ENCODE data around the gene ACVR1B. TPM values are rescaled to one million over a fixed set of nuclear protein-coding genes. Genes with fewer than 3 reads are reported as not detected.
A peak's percentile ranks its signal among the peaks of the same experiment; 100 is the strongest.

The ACVR1B gene
- total RNA-seq, 1 donor from 2014 or later, result 34.9 TPM

GRCh38 chr12:52020539-52021336 lies 69.2 kb downstream of the ACVR1B start:
- no peak for DNase-seq
- H3K9me3 ChIP-seq, result no peaks in the 10 kb centered on the region
- peak; percentile 66 for TF ChIP-seq CTCF (IDR thresholded peaks at IDR 0.05)
- H3K27ac ChIP-seq, result no peak overlapping the region
- H3K27me3 ChIP-seq (ENCODE audit: low read depth), result no peaks in the 10 kb centered on the region
- peaks cover 40% of the 10 kb centered on the region for H3K4me1 ChIP-seq
- intact Hi-C loops (cut with DNase I), result no loop called here
- no peak overlapping the region for H3K4me3 ChIP-seq
- H3K36me3 ChIP-seq, result peaks cover 1% of the 10 kb centered on the region
- peak; percentile 17 to 24 for ATAC-seq

- H3K9me3 ChIP-seq, result no peaks in the 10 kb centered on the region
- H3K27ac ChIP-seq, result peak overlapping the region; percentile 39
- peak overlapping the region; percentile 63 for H3K4me3 ChIP-seq
- peaks cover 49% of the 10 kb centered on the region for H3K4me1 ChIP-seq
- intact Hi-C loops (cut with DNase I), result no loop called here
- DNase-seq (no peak), ATAC-seq (peak; percentile 1 to 4)
- H3K36me3 ChIP-seq, result no peaks in the 10 kb centered on the region
- no peaks in the 10 kb centered on the region for H3K27me3 ChIP-seq (ENCODE audit: low read depth)
- TF ChIP-seq CTCF (IDR thresholded peaks at IDR 0.05), result no peak
Measured at GRCh38 chr12:52022841-52023181, 71.3 kb downstream of the ACVR1B start.

GRCh38 chr12:52023182-52023975 lies 71.9 kb downstream of the ACVR1B start:
- H3K4me1 ChIP-seq, result peaks cover 49% of the 10 kb centered on the region
- H3K27me3 ChIP-seq (ENCODE audit: low read depth), result no peaks in the 10 kb centered on the region
- DNase-seq (peak; percentile 93), ATAC-seq (peak; percentile 81 to 86)
- H3K27ac ChIP-seq, result peak overlapping the region; percentile 62
- H3K4me3 ChIP-seq, result peak overlapping the region; percentile 63
- intact Hi-C loops (cut with DNase I), result no loop called here
- TF ChIP-seq CTCF (IDR thresholded peaks at IDR 0.05), result peak; percentile 97
- H3K9me3 ChIP-seq, result no peaks in the 10 kb centered on the region
- no peaks in the 10 kb centered on the region for H3K36me3 ChIP-seq

GRCh38 chr12:52023976-52024688 lies 72.6 kb downstream of the ACVR1B start:
- ATAC-seq (no peak), DNase-seq (no peak)
- TF ChIP-seq CTCF (IDR thresholded peaks at IDR 0.05), result peak; percentile 9
- intact Hi-C loops (cut with DNase I), result no loop called here
- Histone ChIP-seq H3K4me3 (peak overlapping the region; percentile 63), H3K9me3 (no peaks in the 10 kb centered on the region), H3K27me3 (ENCODE audit: low read depth) (no peaks in the 10 kb centered on the region), H3K27ac (peak overlapping the region; percentile 62), H3K36me3 (no peaks in the 10 kb centered on the region), H3K4me1 (peaks cover 49% of the 10 kb centered on the region)

- intact Hi-C loops (cut with DNase I), result loop anchor here (5.0 kb wide), 1 partner anchor 57 kb away; no protein-coding TSS in a partner anchor
- no peak for TF ChIP-seq CTCF (IDR thresholded peaks at IDR 0.05)
- ATAC-seq (peak; percentile 26 to 32), DNase-seq (no peak)
- peaks cover 49% of the 10 kb centered on the region for H3K4me1 ChIP-seq
- H3K27ac ChIP-seq, result peak overlapping the region; percentile 83
- no peaks in the 10 kb centered on the region for H3K27me3 ChIP-seq (ENCODE audit: low read depth)
- H3K4me3 ChIP-seq, result peak overlapping the region; percentile 63
- H3K36me3 ChIP-seq, result no peaks in the 10 kb centered on the region
- no peaks in the 10 kb centered on the region for H3K9me3 ChIP-seq
Measured at GRCh38 chr12:52024845-52025230, 73.3 kb downstream of the ACVR1B start.
